HCT116 (cell line): ENCODE results near the gene RNF220. TPM values are rescaled to one million over a fixed set of nuclear protein-coding genes. Genes with fewer than 3 reads are reported as not detected.

ENCODE experiments used
- ATAC-seq: fragments of 200-7000 bp; cut with Tn5 transposase; 2 replicates; pipeline ENCODE4 v1.9.1; 2020; ENCODE audit warnings: mild to moderate bottlenecking, moderate library complexity
- Bru-seq: library from RNA; stranded (reverse); fragments of 400-500 nt; gene quantifications from one replicate; lab custom pipeline; 2021; lab: Mats Ljungman, UMichigan
- BruChase-seq, 2 experiments: library from RNA; stranded (reverse); fragments of 400-500 nt; gene quantifications; one replicate each; lab custom pipeline; 2021; lab: Mats Ljungman, UMichigan
- BruUV-seq: library from RNA; stranded (reverse); fragments of 400-500 nt; replicated peaks from 2 replicates; lab custom pipeline; 2021; lab: Mats Ljungman, UMichigan
- CTCF ChIA-PET: fragments of 300-600 bp; sonication (Branson Sonifier 250); formaldehyde crosslinking; loops from one replicate; lab custom pipeline; 2021; ENCODE audit warnings: antibody characterized with exemption; lab: Charles Lee
- POLR2A ChIA-PET: fragments of 300-600, 350-600 bp; sonication (Branson Sonifier 250); formaldehyde crosslinking; loops from one replicate; lab custom pipeline; 2021; ENCODE audit warnings: antibody characterized with exemption; lab: Charles Lee
- RAD21 ChIA-PET, 2 experiments: fragments of 300-600 bp; sonication (Branson Sonifier 250); formaldehyde crosslinking; loops; one replicate each; lab custom pipeline; 2023; ENCODE audit warnings: low total read pairs in 2 of 2; ENCODE audit not compliant: uncharacterized antibody in 2 of 2, unreplicated experiment in 2 of 2, low non-redundant PET in 1 of 2; lab: Charles Lee
- DNase-seq: peaks from one replicate; pipeline ENCODE4 v3.0.0-alpha.2; 2010; ENCODE audit warnings: low read depth, low spot score
- H2AFZ ChIP-seq: fragments of 200-600 bp; shearing (Covaris generic), sonication (generic); 2 replicates; pipeline ENCODE4 v1.6.1; 2017; ENCODE audit warnings: low read depth, mixed run types, mixed read lengths, antibody characterized with exemption, low read length; ENCODE audit not compliant: poor library complexity, severe bottlenecking
- H3K27ac ChIP-seq: 2 replicates; pipeline ENCODE4 v1.5.1; 2012; ENCODE audit warnings: low read depth, low read length
- H3K27me3 ChIP-seq: fragments of 200-600 bp; sonication (generic); 2 replicates; pipeline ENCODE4 v1.6.1; 2016; ENCODE audit warnings: mixed run types, low read length, mixed read lengths; ENCODE audit not compliant: insufficient read depth
- H3K36me3 ChIP-seq, 2 experiments: fragments of 200-500 bp in 1 of 2; fragments of 200-600 bp in 1 of 2; sonication (Bioruptor generic) in 1 of 2; sonication (generic) in 1 of 2; 2 replicates each; pipeline versions ENCODE4 v1.5.1 to v1.6.1; 2014 to 2016; ENCODE audit warnings: low read length in 2 of 2, inconsistent platforms in 1 of 2, mixed read lengths in 1 of 2, mixed run types in 1 of 2; ENCODE audit not compliant: insufficient read depth in 2 of 2, control insufficient read depth in 1 of 2
- H3K4me1 ChIP-seq, 2 experiments: fragments of 200-600 bp in 1 of 2; sonication (generic) in 1 of 2; 2 replicates each; pipeline versions ENCODE4 v1.5.1 to v1.6.1; 2012 to 2017; ENCODE audit warnings: low read length in 2 of 2, inconsistent platforms in 1 of 2, mild to moderate bottlenecking in 1 of 2, mixed read lengths in 1 of 2, mixed run types in 1 of 2, moderate library complexity in 1 of 2; ENCODE audit not compliant: insufficient read depth in 2 of 2, control insufficient read depth in 1 of 2
- H3K4me2 ChIP-seq: fragments of 200-600 bp; sonication (generic); 2 replicates; pipeline ENCODE4 v1.6.1; 2017; ENCODE audit warnings: mixed run types, low read length, mixed read lengths
- H3K4me3 ChIP-seq, 2 experiments: fragments of 200-600 bp in 1 of 2; sonication (generic) in 1 of 2; replicated peaks in 1 of 2; 2 replicates each; pipeline ENCODE4 v1.5.1; 2011 to 2016; ENCODE audit warnings: low read length in 2 of 2, control low read depth in 1 of 2, low read depth in 1 of 2, mild to moderate bottlenecking in 1 of 2, mixed read lengths in 1 of 2, mixed run types in 1 of 2
- H3K79me2 ChIP-seq: fragments of 200-600 bp; sonication (generic); 2 replicates; pipeline ENCODE4 v1.6.1; 2017; ENCODE audit warnings: mild to moderate bottlenecking, mixed run types, low read length, moderate library complexity, mixed read lengths; ENCODE audit not compliant: insufficient read depth
- H3K9ac ChIP-seq: fragments of 200-600 bp; sonication (generic); 2 replicates; pipeline ENCODE4 v1.6.1; 2016; ENCODE audit warnings: low read length, mixed read lengths
- H3K9me2 ChIP-seq: fragments of 200-600 bp; sonication (generic), shearing (Covaris generic); 2 replicates; pipeline ENCODE4 v1.6.1; 2017; ENCODE audit warnings: mixed run types, mild to moderate bottlenecking, moderate library complexity; ENCODE audit not compliant: insufficient read depth
- H3K9me3 ChIP-seq, 2 experiments: fragments of 200-500 bp in 1 of 2; fragments of 200-600 bp in 1 of 2; sonication (Bioruptor generic) in 1 of 2; sonication (generic) in 1 of 2; 2 replicates each; pipeline ENCODE4 v1.6.1; 2014 to 2017; ENCODE audit warnings: low read length in 2 of 2, mixed read lengths in 2 of 2, inconsistent platforms in 1 of 2, low read depth in 1 of 2, mild to moderate bottlenecking in 1 of 2, mixed run types in 1 of 2, moderate library complexity in 1 of 2; ENCODE audit not compliant: control insufficient read depth in 1 of 2, insufficient read depth in 1 of 2
- H4K20me1 ChIP-seq: fragments of 200-600 bp; sonication (generic), shearing (Covaris generic); 2 replicates; pipeline ENCODE4 v1.6.1; 2017; ENCODE audit warnings: mixed run types, mild to moderate bottlenecking, moderate library complexity; ENCODE audit not compliant: insufficient read depth
- CBX3 ChIP-seq: IDR thresholded peaks from 2 replicates; pipeline ENCODE4 v1.6.1; 2012; ENCODE audit warnings: low read depth
- ELF1 ChIP-seq: IDR thresholded peaks from 2 replicates; pipeline ENCODE4 v1.6.1; 2012; ENCODE audit warnings: low read depth, borderline replicate concordance
- POLR2A ChIP-seq: IDR thresholded peaks from 2 replicates; pipeline ENCODE4 v1.7.0; 2011; ENCODE audit warnings: borderline replicate concordance; ENCODE audit not compliant: insufficient read depth, insufficient read length; ENCODE audit errors: extremely low read depth
- POLR2AphosphoS5 ChIP-seq: IDR thresholded peaks from 2 replicates; pipeline ENCODE4 v1.6.1; 2011; ENCODE audit warnings: mild to moderate bottlenecking, low read depth, low read length, moderate library complexity
- RAD21 ChIP-seq: IDR thresholded peaks from 2 replicates; pipeline ENCODE4 v1.6.1; 2012; ENCODE audit warnings: low read depth, mild to moderate bottlenecking
- SIN3A ChIP-seq: IDR thresholded peaks from 2 replicates; pipeline ENCODE4 v1.6.1; 2012; ENCODE audit warnings: low read depth
- SP1 ChIP-seq: IDR thresholded peaks from 2 replicates; pipeline ENCODE4 v1.6.1; 2012; ENCODE audit warnings: low read depth
- SRF ChIP-seq: IDR thresholded peaks from 2 replicates; pipeline ENCODE4 v1.6.1; 2012; ENCODE audit warnings: low read depth
- TCF7L2 ChIP-seq: IDR thresholded peaks from 2 replicates; pipeline ENCODE4 v1.7.0; 2011; ENCODE audit warnings: borderline replicate concordance, inconsistent platforms; ENCODE audit not compliant: insufficient read depth, insufficient read length; ENCODE audit errors: extremely low read depth
- YY1 ChIP-seq: IDR thresholded peaks from 2 replicates; pipeline ENCODE4 v1.6.1; 2011; ENCODE audit warnings: low read length, low read depth, moderate library complexity, mild to moderate bottlenecking; ENCODE audit not compliant: insufficient replicate concordance; ENCODE audit errors: extremely low read depth
- ZFX ChIP-seq: fragments of 450-650 bp; IDR thresholded peaks from 2 replicates; pipeline ENCODE4 v1.6.1; 2017
- intact Hi-C: fragments of 100-400 bp; cut with micrococcal nuclease; formaldehyde crosslinking; loops from 2 replicates; pipeline ENCODE4 v1.10.0; 2022
- long read RNA-seq: library from polyadenylated mRNA; unstranded; transcript quantifications from one replicate; pipeline ENCODE4 v2.0.0, GENCODE V29; 2021; ENCODE audit not compliant: unreplicated experiment
- polyA plus RNA-seq: library from polyadenylated mRNA; unstranded; fragments of >200 nt; gene quantifications from 2 replicates; pipeline ENCODE4 v1.2.1, GENCODE V29; 2012; ENCODE audit warnings: missing spikeins
- total RNA-seq: library from RNA; stranded (reverse); gene quantifications from one replicate; pipeline ENCODE4 v1.2.1, GENCODE V29; 2021; ENCODE audit not compliant: unreplicated experiment
- TF ChIP-seq, protein P1 (sequence below): IDR thresholded peaks from 2 replicates; pipeline ENCODE4 v1.6.1; 2012; ENCODE audit warnings: low read depth

Gene RNF220
- total RNA-seq (84.5 TPM), Bru-seq, nascent RNA (percentile 52 among the genes with signal in this experiment), BruChase-seq, experiment 1, labeled RNA remaining after a 6-hour chase (percentile 50 among the genes with signal in this experiment), BruChase-seq, experiment 2, labeled RNA remaining after a 2-hour chase (percentile 53 among the genes with signal in this experiment)
- polyA plus RNA-seq: 87.9 and 95.2 TPM in 2 replicates
- long read RNA-seq, partial matches to known transcripts: 18 of 105 reads
- long read RNA-seq, other reads (novel, unspliced or antisense): 82 of 105 reads

DNA sequence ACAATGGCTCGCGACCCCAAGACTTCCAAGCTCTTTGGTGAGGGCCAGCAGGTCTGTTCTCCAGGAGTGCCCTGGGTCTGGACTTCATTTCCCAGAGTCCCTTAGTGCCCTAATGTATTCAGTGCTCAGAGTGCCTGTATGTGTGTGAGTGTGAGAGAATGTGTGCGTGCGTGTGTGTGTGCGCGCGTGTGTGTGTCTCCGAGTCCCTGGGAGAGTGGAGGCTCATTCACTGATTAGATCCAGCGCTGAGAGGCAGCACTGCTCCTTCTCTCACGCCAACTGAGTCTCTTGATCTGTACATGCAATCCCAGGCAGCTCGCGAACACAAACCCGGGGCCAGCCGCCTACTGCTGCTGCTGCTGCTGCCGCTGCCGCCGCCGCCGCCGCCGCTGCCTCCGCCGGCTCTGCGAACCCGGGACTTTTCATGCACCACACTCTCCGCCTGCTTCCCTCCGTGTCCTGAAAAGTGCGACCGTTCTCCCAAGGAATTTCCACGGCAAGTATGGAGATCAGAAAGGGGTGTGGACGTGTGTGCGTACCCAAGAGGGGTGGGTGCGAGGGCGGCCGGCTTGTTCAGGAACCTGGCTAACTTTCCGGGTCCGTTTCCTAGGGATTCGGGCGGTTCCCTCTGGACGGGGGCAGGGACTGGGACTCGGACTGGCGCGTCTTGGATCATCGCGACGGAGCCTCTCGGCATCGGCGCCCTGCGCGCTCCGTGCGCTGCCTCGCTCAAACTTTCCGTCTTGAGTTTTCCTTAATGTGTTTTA lies at the start of gene RNF220:
Gene RNF220, plus strand, starts transcription at position 225 of the 767 bp plus-strand sequence.
- peak within 1 kb of the TSS; percentile 51; the same call in 1 of the 2 replicates for H3K27ac ChIP-seq
- peaks cover 4 to 15% of the 10 kb centered on the region in 2 experiments; a peak in 2 of 4 replicates for H3K4me1 ChIP-seq
- peak within 1 kb of the TSS; percentile 97 for H3K4me2 ChIP-seq
- H3K79me2 ChIP-seq: no peaks in the 10 kb centered on the region
- H3K27me3 ChIP-seq: no peaks in the 10 kb centered on the region
- ChIA-PET RAD21 (no interaction called here), CTCF (interaction anchor here (0.6 to 0.8 kb wide), 2 partner anchors 149 to 167 kb away, joined by 3 to 4 read pairs; no protein-coding TSS in a partner anchor), POLR2A (no interaction called here)
- no peaks in the 10 kb centered on the region for H3K36me3 ChIP-seq
- no peaks in the 10 kb centered on the region for H4K20me1 ChIP-seq
- peak; percentile 79 for DNase-seq
- intact Hi-C loops: no loop called here
- no peaks in the 10 kb centered on the region for H3K9me2 ChIP-seq
- TF ChIP-seq RAD21 (no peak; the same call in 1 of the 2 replicates), SRF (no peak), ELF1 (no peak), YY1 (peak; percentile 54), CBX3 (peak; percentile 63; the same call in 1 of the 2 replicates), ZFX (no peak), TCF7L2 (no peak), SIN3A (0 out of 2 replicates have a peak, but pooled peaks have one; percentile 39), POLR2AphosphoS5 (peak; percentile 54; the same call in 1 of the 2 replicates), POLR2A (no peak), SP1 (no peak)
- TF ChIP-seq, protein P1, sequence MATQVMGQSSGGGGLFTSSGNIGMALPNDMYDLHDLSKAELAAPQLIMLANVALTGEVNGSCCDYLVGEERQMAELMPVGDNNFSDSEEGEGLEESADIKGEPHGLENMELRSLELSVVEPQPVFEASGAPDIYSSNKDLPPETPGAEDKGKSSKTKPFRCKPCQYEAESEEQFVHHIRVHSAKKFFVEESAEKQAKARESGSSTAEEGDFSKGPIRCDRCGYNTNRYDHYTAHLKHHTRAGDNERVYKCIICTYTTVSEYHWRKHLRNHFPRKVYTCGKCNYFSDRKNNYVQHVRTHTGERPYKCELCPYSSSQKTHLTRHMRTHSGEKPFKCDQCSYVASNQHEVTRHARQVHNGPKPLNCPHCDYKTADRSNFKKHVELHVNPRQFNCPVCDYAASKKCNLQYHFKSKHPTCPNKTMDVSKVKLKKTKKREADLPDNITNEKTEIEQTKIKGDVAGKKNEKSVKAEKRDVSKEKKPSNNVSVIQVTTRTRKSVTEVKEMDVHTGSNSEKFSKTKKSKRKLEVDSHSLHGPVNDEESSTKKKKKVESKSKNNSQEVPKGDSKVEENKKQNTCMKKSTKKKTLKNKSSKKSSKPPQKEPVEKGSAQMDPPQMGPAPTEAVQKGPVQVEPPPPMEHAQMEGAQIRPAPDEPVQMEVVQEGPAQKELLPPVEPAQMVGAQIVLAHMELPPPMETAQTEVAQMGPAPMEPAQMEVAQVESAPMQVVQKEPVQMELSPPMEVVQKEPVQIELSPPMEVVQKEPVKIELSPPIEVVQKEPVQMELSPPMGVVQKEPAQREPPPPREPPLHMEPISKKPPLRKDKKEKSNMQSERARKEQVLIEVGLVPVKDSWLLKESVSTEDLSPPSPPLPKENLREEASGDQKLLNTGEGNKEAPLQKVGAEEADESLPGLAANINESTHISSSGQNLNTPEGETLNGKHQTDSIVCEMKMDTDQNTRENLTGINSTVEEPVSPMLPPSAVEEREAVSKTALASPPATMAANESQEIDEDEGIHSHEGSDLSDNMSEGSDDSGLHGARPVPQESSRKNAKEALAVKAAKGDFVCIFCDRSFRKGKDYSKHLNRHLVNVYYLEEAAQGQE: no peak
- BruUV-seq: no TSS peak
- peak within 1 kb of the TSS; percentile 63 for H3K9ac ChIP-seq
- H3K9me3 ChIP-seq: no peaks in the 10 kb centered on the region
- peak within 1 kb of the TSS; percentile 64 to 82 for H3K4me3 ChIP-seq
- peak within 1 kb of the TSS; percentile 100 for H2AFZ ChIP-seq
- peak; percentile 90 for ATAC-seq
